T-helper 2 cell treated with Interferon-gamma antibody and Interleukin-4, amounts not matched to agents 100 ng/mL and 5 ng/mL, for 36 hours (primary cell): ENCODE data around the gene MAD1L1. TPM values are rescaled to one million over a fixed set of nuclear protein-coding genes. Genes with fewer than 3 reads are reported as not detected.

ENCODE experiments used
- intact Hi-C: fragments of 100-400 bp; cut with micrococcal nuclease; formaldehyde crosslinking; loops from one replicate; pipeline ENCODE4 v1.15.1; 2023
- total RNA-seq: library from RNA; stranded (reverse); gene quantifications from 2 replicates; pipeline ENCODE4 v1.2.3, GENCODE V29; 2022

The MAD1L1 gene
- total RNA-seq, 1 donor from 2014 or later, result 130 TPM

GRCh38 chr7:2202361-2202761, 30.4 kb downstream of the MAD1L1 start:
- intact Hi-C loops, result loop anchor here (10.0 kb wide), 1 partner anchor 538 kb away; no protein-coding TSS in a partner anchor

- intact Hi-C loops, result loop anchor here (10.0 kb wide), 1 partner anchor 537 kb away; no protein-coding TSS in a partner anchor
These were observed 30.9 kb downstream of the MAD1L1 start for GRCh38 chr7:2201686-2202360.

GRCh38 chr7:2201128-2201527, 31.6 kb downstream of the MAD1L1 start:
- intact Hi-C loops, result loop anchor here (10.0 kb wide), 1 partner anchor 536 kb away; no protein-coding TSS in a partner anchor

GRCh38 chr7:2200584-2200980, 32.2 kb downstream of the MAD1L1 start:
- intact Hi-C loops, result loop anchor here (10.0 kb wide), 1 partner anchor 536 kb away; no protein-coding TSS in a partner anchor

GRCh38 chr7:2199956-2200583, 32.7 kb downstream of the MAD1L1 start:
- intact Hi-C loops, result loop anchor here (10.0 kb wide), 1 partner anchor 535 kb away; no protein-coding TSS in a partner anchor

GRCh38 chr7:2199528-2199927, 33.2 kb downstream of the MAD1L1 start:
- intact Hi-C loops, result no loop called here

- intact Hi-C loops, result no loop called here
These were observed 34.0 kb downstream of the MAD1L1 start for GRCh38 chr7:2198760-2199159.

- intact Hi-C loops, result no loop called here
These were observed 34.5 kb downstream of the MAD1L1 start for GRCh38 chr7:2198206-2198605.

GRCh38 chr7:2197436-2198155, 35.1 kb downstream of the MAD1L1 start:
- intact Hi-C loops, result no loop called here

GRCh38 chr7:2196381-2197378, 36.1 kb downstream of the MAD1L1 start:
- intact Hi-C loops, result no loop called here

GRCh38 chr7:2195400-2196246, 37.1 kb downstream of the MAD1L1 start:
- intact Hi-C loops, result no loop called here

GRCh38 chr7:2193575-2194305, 39.0 kb downstream of the MAD1L1 start:
- intact Hi-C loops, result no loop called here

- intact Hi-C loops, result no loop called here
These were observed 39.8 kb downstream of the MAD1L1 start for GRCh38 chr7:2192831-2193534.

GRCh38 chr7:2191016-2191415, 41.7 kb downstream of the MAD1L1 start:
- intact Hi-C loops, result no loop called here

GRCh38 chr7:2190531-2190930, 42.2 kb downstream of the MAD1L1 start:
- intact Hi-C loops, result no loop called here

GRCh38 chr7:2186166-2186565, 46.6 kb downstream of the MAD1L1 start:
- intact Hi-C loops, result no loop called here

GRCh38 chr7:2185715-2186114, 47.0 kb downstream of the MAD1L1 start:
- intact Hi-C loops, result no loop called here

- intact Hi-C loops, result no loop called here
These were observed 50.3 kb downstream of the MAD1L1 start for GRCh38 chr7:2182461-2182860.
